Hindlimb muscle (tissue), 1 donor: ENCODE results near the gene SGIP1. TPM values are rescaled to one million over a fixed set of nuclear protein-coding genes. Genes with fewer than 3 reads are reported as not detected.
A peak's percentile ranks its signal among the peaks of the same experiment; 100 is the strongest.

Source experiments
- DNase-seq: peaks from one replicate; pipeline ENCODE4 v3.0.0-alpha.2; 2013
- polyA plus RNA-seq: library from polyadenylated mRNA; unstranded; fragments of 120-200 nt; gene quantifications from one replicate; pipeline ENCODE4 v1.2.1, GENCODE V29; 2013; ENCODE audit not compliant: insufficient read length

SGIP1 gene
- polyA plus RNA-seq, 1 donor = 2.0 TPM

- no peak for DNase-seq
Observed at GRCh38 chr1:66607458-66607857, 73.5 kb downstream of the SGIP1 start.

GRCh38 chr1:66613187-66613586 lies 79.2 kb downstream of the SGIP1 start:
- no peak for DNase-seq

- DNase-seq = no peak
Observed at GRCh38 chr1:66617362-66618184, 83.6 kb downstream of the SGIP1 start.

GRCh38 chr1:66618390-66618789 lies 84.4 kb downstream of the SGIP1 start:
- DNase-seq = no peak

DNA sequence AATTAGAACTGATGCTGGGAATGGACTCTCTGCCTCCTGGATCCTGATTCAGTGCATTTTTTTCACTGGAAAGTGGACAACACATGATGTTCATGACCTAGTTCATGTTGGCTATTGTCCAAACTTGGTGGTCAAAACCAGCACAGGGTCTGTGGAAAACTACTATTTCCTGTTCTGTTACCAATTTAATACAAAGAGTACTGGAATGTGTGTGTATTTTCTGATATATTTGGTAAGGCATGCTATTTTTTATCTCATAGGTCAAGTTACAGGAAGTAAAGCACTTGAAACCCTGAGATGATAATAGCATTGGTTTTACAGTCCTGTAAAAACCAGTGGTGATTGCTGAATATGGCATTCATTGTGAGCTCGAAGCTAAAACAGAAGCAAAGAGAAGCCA lies 89.9 kb downstream of the SGIP1 start:
- DNase-seq = no peak

DNA sequence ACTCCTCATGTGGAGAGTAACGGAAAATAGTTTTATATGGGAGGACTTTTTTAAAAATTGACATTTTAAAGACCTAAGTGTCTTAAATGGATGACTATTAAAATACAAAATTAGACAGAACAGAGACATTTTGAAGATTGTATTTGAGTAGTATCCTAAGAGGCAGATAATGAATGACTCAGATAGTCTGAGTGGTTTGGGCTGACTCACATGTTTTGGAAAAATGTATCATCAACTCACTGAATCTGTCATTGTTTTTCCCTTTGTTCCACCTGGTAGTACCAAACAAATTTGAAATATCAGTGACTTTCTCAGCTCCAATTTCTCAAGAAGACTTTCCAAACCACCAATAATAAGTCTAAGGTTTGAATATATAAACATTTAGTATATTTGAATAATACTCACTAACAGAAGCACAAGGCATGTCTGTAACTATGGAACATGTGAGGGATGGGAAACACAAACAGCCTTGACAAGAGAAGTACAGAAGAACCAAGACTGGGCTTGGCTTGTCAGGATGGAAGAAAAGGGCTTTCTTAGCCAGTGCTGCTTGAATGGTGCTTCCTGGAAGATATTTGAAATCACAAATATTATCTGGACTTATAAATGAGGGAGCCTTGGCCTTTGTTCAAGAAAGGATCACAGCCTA lies 90.6 kb downstream of the SGIP1 start:
- DNase-seq = no peak

- no peak for DNase-seq
Observed at GRCh38 chr1:66626261-66626660, 92.3 kb downstream of the SGIP1 start.

GRCh38 chr1:66628926-66629325 lies 95.0 kb downstream of the SGIP1 start:
- DNase-seq = no peak

GRCh38 chr1:66633159-66633558 lies 99.2 kb downstream of the SGIP1 start:
- DNase-seq = peak; percentile 26

GRCh38 chr1:66637146-66637545 lies 103.2 kb downstream of the SGIP1 start:
- DNase-seq = no peak

DNA sequence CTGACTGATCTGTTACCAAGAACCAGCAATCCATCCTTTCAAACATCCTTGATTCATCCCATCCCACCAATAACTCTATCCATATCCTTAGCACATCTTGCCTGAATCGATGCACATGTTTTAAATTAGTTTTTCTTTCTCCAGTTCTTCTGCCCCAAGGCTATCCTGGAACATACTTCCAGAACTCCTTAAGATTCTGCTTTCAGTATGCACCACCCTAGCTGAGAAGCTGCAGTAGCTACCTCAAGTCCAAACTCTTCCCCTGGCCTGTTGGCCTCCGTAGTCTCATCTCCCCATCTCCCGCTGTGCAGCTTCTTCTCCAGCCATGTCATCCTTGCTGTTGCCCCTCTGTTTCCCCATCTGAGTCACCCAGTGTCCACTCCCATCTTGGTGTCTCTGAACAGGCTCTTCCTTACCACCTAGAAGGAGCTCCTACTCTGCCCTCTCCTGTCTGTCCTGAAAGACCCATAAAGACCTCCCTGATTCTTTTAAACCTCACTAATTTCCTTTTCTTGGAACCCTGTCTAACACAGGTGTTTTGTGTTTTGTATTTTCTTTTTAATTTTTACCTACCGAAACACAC lies 108.0 kb downstream of the SGIP1 start:
- no peak for DNase-seq

DNA sequence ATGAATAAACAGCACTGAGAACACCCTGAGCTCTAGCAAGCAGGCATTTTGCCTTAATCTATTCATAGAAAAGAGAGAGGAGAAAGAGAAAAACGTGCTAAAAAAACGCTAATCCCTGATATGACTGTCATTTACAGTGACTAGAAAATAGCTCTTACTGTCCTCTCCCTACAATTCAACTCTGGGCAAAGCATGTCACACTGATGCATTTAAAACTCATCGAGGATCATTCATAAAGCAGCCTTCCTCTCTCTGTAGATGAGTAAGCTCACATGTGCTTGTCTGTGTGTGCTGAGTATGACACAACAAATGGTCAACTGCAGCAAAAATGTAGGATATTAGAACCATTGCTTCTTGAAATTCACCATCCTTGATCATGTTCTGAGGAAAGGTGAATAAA lies 109.0 kb downstream of the SGIP1 start:
- DNase-seq = no peak

- no peak for DNase-seq
Observed at GRCh38 chr1:66644331-66644730, 110.4 kb downstream of the SGIP1 start.

DNA sequence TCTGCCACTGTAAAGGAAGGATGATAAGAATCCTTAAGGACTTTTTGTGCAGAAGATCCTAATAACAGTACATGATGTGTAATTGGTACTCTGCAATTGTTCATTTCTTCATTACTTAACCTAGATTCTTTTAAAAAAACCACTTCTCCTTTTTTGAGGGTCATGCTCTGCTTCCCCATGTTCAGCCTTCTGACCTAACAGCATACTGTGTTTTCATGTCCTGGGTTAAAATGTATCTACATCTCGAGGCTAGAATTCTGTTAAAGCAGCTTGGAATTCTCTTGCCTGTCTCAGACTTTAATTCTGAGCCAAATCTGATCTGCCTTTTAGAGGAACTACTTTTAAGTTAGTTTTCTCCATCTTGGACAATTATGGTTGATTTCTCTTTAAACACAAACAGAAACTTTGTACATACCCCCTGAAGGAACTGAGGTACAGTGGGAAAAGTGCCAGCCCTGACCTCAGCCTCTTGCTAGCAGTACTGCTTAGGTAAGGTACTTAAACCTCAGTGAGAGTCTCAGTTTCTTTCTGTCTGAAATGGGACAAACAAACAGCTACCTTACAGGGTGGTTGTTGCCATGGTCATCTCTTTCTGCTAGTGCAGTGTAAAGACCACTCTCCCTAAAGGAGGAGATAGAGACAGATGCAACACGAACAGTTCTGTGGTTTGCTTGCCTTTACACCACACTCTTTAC lies 115.1 kb downstream of the SGIP1 start:
- DNase-seq = no peak

GRCh38 chr1:66652556-66652955 lies 118.6 kb downstream of the SGIP1 start:
- DNase-seq = no peak

- DNase-seq = no peak
Observed at GRCh38 chr1:66654643-66655042, 120.7 kb downstream of the SGIP1 start.

- no peak for DNase-seq
Observed at GRCh38 chr1:66671455-66671854, 137.5 kb downstream of the SGIP1 start.

DNA sequence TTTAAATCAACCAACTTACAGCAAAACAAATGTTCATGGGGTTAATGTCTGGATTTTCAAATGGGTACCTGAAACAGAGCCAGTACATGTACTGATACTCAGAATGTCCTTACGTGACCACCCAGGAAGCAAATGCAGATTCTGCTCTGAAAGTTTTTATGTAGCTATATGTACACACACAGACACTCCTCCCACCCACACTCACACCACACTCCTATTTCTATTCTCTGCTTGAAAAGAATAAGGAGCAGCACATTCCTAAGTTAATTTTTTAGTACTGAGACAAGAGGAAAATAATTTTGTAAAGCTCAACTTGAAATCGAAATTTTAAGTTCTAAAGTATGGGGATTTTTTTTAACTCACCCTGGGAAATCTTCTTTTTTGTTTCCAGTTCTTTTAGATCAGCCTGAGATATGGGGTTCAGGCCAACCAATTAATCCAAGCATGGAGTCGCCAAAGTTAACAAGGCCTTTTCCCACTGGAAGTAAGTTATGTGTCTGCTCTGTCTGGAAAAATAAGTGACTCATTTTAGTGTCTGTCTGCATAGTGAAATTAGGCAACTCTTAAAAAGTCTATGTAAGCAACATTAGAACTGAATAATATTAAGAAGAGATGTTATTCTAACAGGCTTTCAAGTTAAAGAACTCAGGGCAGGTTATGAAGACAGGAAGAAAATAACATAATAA lies 142.8 kb downstream of the SGIP1 start:
- DNase-seq = peak; percentile 15

DNA sequence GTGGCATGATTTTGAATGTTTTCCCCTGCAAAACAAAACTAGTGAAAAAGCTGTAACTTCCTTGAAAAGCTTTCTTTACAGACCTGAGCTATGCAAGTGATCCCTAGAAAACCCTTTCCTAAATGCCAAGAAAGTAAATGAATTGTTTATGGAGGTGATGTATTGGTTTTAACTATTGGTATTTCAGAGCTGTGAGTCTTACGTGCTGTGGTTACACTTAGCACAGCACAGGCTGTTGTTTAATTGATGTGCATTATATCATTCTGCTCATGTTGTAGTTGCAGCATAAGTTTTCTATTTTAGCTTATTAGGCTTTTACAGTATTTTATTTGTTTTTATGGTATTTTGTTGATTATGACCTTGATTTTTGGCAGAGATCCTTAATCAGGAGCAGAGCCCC lies 144.2 kb downstream of the SGIP1 start:
- no peak for DNase-seq

DNA sequence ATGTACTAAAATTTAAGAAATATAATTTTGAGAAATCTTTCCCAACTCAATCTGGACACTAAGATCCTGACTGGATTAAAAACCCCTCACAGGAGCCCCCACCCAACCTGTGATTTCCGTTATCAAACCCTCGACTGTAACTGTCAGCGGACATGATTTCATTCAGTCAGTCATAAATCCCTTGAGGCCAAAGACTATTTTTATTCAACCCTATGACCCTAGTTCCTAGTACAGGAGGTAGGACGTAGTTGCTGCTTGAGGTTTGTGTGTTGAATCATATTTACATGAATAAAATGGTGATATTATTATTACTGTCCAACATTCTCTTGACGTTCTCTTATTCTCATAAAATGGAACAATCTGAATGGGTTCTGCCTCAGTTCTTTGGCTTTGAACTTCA lies 145.2 kb downstream of the SGIP1 start:
- no peak for DNase-seq

DNA sequence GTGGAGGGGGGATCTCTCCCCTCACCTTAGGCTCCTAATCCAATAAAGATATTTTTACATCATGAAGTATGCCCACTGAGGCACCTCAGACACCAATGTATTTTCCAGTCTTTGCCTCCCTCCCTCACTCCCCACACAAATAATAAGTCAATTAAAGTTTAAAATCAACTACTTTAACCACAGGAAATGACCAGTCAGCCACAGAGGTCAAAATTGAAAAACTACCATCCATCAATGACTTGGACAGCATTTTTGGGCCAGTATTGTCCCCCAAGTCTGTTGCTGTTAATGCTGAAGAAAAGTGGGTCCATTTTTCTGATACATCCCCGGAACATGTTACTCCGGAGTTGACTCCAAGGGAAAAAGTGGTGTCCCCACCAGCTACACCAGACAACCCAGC lies 147.7 kb downstream of the SGIP1 start:
- no peak for DNase-seq

- no peak for DNase-seq
Observed at GRCh38 chr1:66682106-66682505, 148.2 kb downstream of the SGIP1 start.

DNA sequence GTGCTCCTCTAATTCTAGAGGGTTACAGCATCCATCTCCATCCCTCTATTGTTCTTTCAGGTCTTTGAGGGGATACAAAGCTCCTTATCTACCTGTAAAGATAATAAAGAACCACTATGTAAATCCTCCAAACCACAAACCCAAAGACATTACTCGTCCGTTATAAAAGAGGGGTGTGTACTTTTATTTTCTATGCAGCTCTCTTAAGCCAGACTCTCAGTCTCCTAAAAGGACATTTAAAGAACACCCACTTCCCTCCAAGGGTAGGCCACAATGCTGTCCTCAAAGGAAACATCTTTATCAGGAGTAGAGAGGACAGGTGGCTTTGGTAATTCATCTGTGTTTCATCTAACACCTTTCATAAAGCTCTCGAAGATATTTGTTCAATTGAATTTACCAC lies 150.4 kb downstream of the SGIP1 start:
- no peak for DNase-seq
